Stomach (tissue), 9 donors: Measurements from ENCODE around the gene ALAD. TPM values are rescaled to one million over a fixed set of nuclear protein-coding genes. Genes with fewer than 3 reads are reported as not detected.

Experiments used
- DNase-seq, 2 donors: peaks; one replicate each; pipeline versions ENCODE4 v3.0.0 to v3.0.0-alpha.2; 2013 to 2019
- H3K27ac ChIP-seq, 5 donors: fragments of 200-600 bp in 4 of 5; sonication (generic) in 4 of 5; one replicate each; pipeline ENCODE4 v1.5.1; 2013 to 2019; ENCODE audit warnings: mild to moderate bottlenecking in 1 of 5, moderate library complexity in 1 of 5
- H3K27me3 ChIP-seq, 3 donors: fragments of 200-600 bp; sonication (generic); one replicate each; pipeline ENCODE4 v1.5.1; 2017 to 2019; ENCODE audit warnings: mixed run types in 1 of 3
- H3K36me3 ChIP-seq, 4 donors: fragments of 200-600 bp; sonication (generic); 1 replicate in 3 of 4; 2 replicates in 1 of 4; pipeline ENCODE4 v1.5.1; 2016 to 2019
- H3K4me1 ChIP-seq, 4 donors: fragments of 200-600 bp; sonication (generic); one replicate each; pipeline ENCODE4 v1.5.1; 2016 to 2019
- H3K4me3 ChIP-seq, 4 donors: fragments of 200-600 bp; sonication (generic) in 3 of 4; one replicate each; pipeline ENCODE4 v1.5.1; 2016 to 2019; ENCODE audit warnings: mild to moderate bottlenecking in 1 of 4
- H3K9me3 ChIP-seq, 4 donors: fragments of 200-600 bp; sonication (generic); one replicate each; pipeline ENCODE4 v1.5.1; 2016 to 2019
- CTCF ChIP-seq, 7 experiments: fragments of 450-650 bp in 4 of 7; fragments of 200-600 bp in 3 of 7; sonication (generic) in 3 of 7; IDR thresholded peaks; one replicate each; pipeline ENCODE4 v1.5.1; 2016 to 2019; ENCODE audit warnings: antibody characterized with exemption in 7 of 7, control low read depth in 2 of 7, mild to moderate bottlenecking in 1 of 7
- EP300 ChIP-seq: sonication (generic); formaldehyde crosslinking; IDR thresholded peaks from one replicate; pipeline ENCODE4 v1.6.1; 2017; ENCODE audit warnings: antibody characterized with exemption
- POLR2A ChIP-seq, 4 donors: fragments of 450-650 bp; IDR thresholded peaks; one replicate each; pipeline ENCODE4 v1.6.1; 2016; ENCODE audit warnings: antibody characterized with exemption in 4 of 4, control low read depth in 2 of 4, mild to moderate bottlenecking in 1 of 4, moderate library complexity in 1 of 4
- POLR2AphosphoS5 ChIP-seq, 3 donors: sonication (generic); formaldehyde crosslinking; IDR thresholded peaks; one replicate each; pipeline ENCODE4 v1.6.1; 2016; ENCODE audit warnings: antibody characterized with exemption in 3 of 3
- WGBS, 5 donors: extraction: QIAGEN DNeasy Blood & Tissue Kit in 3 of 5; methylation state at CpG; one replicate each; pipeline versions ENCODE4 v1.1.5 to v1.1.7; 2013 to 2018; 5-methylcytosine and 5-hydroxymethylcytosine counted together
- intact Hi-C: fragments of 100-400 bp; cut with DNase I; formaldehyde crosslinking; loops from one replicate; pipeline ENCODE4 v1.15.1; 2023; ENCODE audit warnings: low total_unique reads
- polyA plus RNA-seq, 3 donors: library from polyadenylated mRNA; stranded (reverse); fragments of 200-250 nt; gene quantifications; one replicate each; pipeline ENCODE4 v1.2.3, GENCODE V29; 2013
- total RNA-seq, 5 donors: library from RNA; depleted of rRNA; stranded (reverse); fragments of >200 nt; gene quantifications; one replicate each; pipeline versions ENCODE4 v1.1.0 to v1.2.3, GENCODE V29; 2014 to 2016
- donor health status: healthy with polysubstance abuse.
- donor health status: Bipolar disorder and iron deficiency.
- donor health status: healthy.

ALAD gene
- total and polyA plus RNA-seq, 8 donors, result 30.8 to 102 (median 52.5) TPM

- H3K27me3 ChIP-seq, result no peaks in the 10 kb centered on the region
- no peak overlapping the region for H3K4me3 ChIP-seq
- 48 to 69% (median 57%) methylated on average over 7 to 8 of the region's 8 CpGs for WGBS, 5 donors
- peak overlapping the region in 3 of 5 donors; percentile 11 to 32 (median 18) for H3K27ac ChIP-seq
- peaks cover 14 to 33% (median 29%) of the 10 kb centered on the region in 4 donors for H3K36me3 ChIP-seq
- DNase-seq, result peak in 1 of 2 donors; percentile 37
- intact Hi-C loops, result no loop called here
- H3K4me1 ChIP-seq, result peaks cover 5 to 48% (median 42%) of the 10 kb centered on the region in 4 donors
- TF ChIP-seq POLR2A (IDR thresholded peaks at IDR 0.05) (no peak), EP300 (no peak), POLR2AphosphoS5 (IDR thresholded peaks at IDR 0.05) (no peak), CTCF (IDR thresholded peaks at IDR 0.05) (no peak)
- H3K9me3 ChIP-seq, result no peaks in the 10 kb centered on the region
These were observed 30.2 kb downstream of the ALAD start for GRCh38 chr9:113370806-113371325.

- H3K27me3 ChIP-seq, result no peaks in the 10 kb centered on the region
- peak overlapping the region; percentile 56 to 73 (median 60) for H3K27ac ChIP-seq
- no peak for DNase-seq
- H3K36me3 ChIP-seq, result peaks cover 14 to 27% (median 24%) of the 10 kb centered on the region in 4 donors
- TF ChIP-seq EP300, result no peak
- TF ChIP-seq CTCF (IDR thresholded peaks at IDR 0.05), result no peak
- TF ChIP-seq POLR2A (IDR thresholded peaks at IDR 0.05), result no peak
- no peak for TF ChIP-seq POLR2AphosphoS5 (IDR thresholded peaks at IDR 0.05)
- peaks cover under 1 to 37% (median 32%) of the 10 kb centered on the region in 4 donors for H3K4me1 ChIP-seq
- WGBS, 5 donors, result 40 to 72% (median 61%) methylated on average over 10 to 11 of the region's 11 CpGs
- H3K9me3 ChIP-seq, result no peaks in the 10 kb centered on the region
- intact Hi-C loops, result no loop called here
- no peak overlapping the region for H3K4me3 ChIP-seq
These were observed 31.3 kb downstream of the ALAD start for GRCh38 chr9:113369855-113370140.

- peak; percentile 58 to 82 for DNase-seq
- WGBS, 5 donors, result 48 to 67% (median 57%) methylated on average over 13 of the region's 13 CpGs
These were observed 31.9 kb downstream of the ALAD start for GRCh38 chr9:113368982-113369854.

More at GRCh38 chr9:113368982-113369854, 31.9 kb downstream of the ALAD start:
- Histone ChIP-seq H3K4me1 (peaks cover 0 to 32% (median 28%) of the 10 kb centered on the region in 4 donors), H3K4me3 (no peak overlapping the region), H3K36me3 (peaks cover 14 to 21% (median 18%) of the 10 kb centered on the region in 4 donors), H3K27ac (peak overlapping the region; percentile 56 to 73 (median 60)), H3K9me3 (no peaks in the 10 kb centered on the region), H3K27me3 (no peaks in the 10 kb centered on the region)
- TF ChIP-seq POLR2A (IDR thresholded peaks at IDR 0.05) (no peak), CTCF (IDR thresholded peaks at IDR 0.05) (no peak), POLR2AphosphoS5 (IDR thresholded peaks at IDR 0.05) (no peak), EP300 (no peak)
- intact Hi-C loops, result no loop called here
